22Rv1 (cell line): ENCODE data around the gene SLC25A40.

Experiments
- ZFX ChIP-seq: fragments of 450-650 bp; IDR thresholded peaks from 2 replicates; pipeline ENCODE4 v1.6.1; 2017; ENCODE audit warnings: antibody characterized with exemption, borderline replicate concordance
- TF ChIP-seq, protein P1 (sequence below): fragments of 450-650 bp; IDR thresholded peaks from 2 replicates; pipeline ENCODE4 v1.5.1; 2017; ENCODE audit warnings: mild to moderate bottlenecking

DNA sequence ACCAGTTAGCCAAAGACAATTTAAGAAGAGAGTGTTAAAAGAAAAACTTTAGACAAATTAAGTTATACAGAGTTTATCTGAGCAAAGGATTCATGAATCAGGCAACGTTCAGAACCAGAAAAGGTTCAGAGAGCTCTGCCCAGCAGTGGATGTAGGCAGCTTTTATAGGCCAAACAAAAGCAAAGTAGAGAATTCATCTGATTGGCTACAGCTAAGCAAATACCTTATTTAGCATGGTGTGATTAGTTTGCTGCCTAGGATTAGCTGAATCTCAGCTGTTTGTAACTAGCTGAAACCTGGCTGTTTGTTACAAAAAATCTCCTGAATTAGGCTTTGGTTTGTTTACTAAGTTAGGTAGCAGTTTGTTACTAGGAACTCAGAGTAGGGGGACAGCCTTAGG is 66.0 kb downstream of the SLC25A40 start:
- TF ChIP-seq, protein P1, sequence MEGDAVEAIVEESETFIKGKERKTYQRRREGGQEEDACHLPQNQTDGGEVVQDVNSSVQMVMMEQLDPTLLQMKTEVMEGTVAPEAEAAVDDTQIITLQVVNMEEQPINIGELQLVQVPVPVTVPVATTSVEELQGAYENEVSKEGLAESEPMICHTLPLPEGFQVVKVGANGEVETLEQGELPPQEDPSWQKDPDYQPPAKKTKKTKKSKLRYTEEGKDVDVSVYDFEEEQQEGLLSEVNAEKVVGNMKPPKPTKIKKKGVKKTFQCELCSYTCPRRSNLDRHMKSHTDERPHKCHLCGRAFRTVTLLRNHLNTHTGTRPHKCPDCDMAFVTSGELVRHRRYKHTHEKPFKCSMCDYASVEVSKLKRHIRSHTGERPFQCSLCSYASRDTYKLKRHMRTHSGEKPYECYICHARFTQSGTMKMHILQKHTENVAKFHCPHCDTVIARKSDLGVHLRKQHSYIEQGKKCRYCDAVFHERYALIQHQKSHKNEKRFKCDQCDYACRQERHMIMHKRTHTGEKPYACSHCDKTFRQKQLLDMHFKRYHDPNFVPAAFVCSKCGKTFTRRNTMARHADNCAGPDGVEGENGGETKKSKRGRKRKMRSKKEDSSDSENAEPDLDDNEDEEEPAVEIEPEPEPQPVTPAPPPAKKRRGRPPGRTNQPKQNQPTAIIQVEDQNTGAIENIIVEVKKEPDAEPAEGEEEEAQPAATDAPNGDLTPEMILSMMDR = no peak
- no peak for TF ChIP-seq ZFX
